BLaER1 treated with 17β-estradiol and CSF1 and Interleukin-3, amounts not matched to agents 10 nM and 100 nM (cell line): ENCODE results near the gene KHDC4.

Experiments used
- H3K27ac ChIP-seq, 11 experiments: shearing (Covaris generic); formaldehyde crosslinking; 2 replicates each; pipeline ENCODE4 v1.8.1; 2022
- H3K27me3 ChIP-seq, 11 experiments: shearing (Covaris generic); formaldehyde crosslinking; 2 replicates each; pipeline ENCODE4 v1.8.1; 2022
- H3K36me3 ChIP-seq, 11 experiments: shearing (Covaris generic); formaldehyde crosslinking; 2 replicates each; pipeline ENCODE4 v1.8.1; 2022
- H3K4me1 ChIP-seq, 10 experiments: shearing (Covaris generic); formaldehyde crosslinking; 2 replicates each; pipeline ENCODE4 v1.8.1; 2022
- H3K4me2 ChIP-seq, 11 experiments: shearing (Covaris generic); formaldehyde crosslinking; 2 replicates each; pipeline ENCODE4 v1.8.1; 2022
- H3K4me3 ChIP-seq, 10 experiments: shearing (Covaris generic); formaldehyde crosslinking; 2 replicates each; pipeline ENCODE4 v1.8.1; 2022
- H3K9ac ChIP-seq, 11 experiments: shearing (Covaris generic); formaldehyde crosslinking; 2 replicates each; pipeline ENCODE4 v1.8.1; 2022
- H3K9me3 ChIP-seq, 11 experiments: shearing (Covaris generic); formaldehyde crosslinking; replicated peaks in 1 of 11; 2 replicates each; pipeline ENCODE4 v1.8.1; 2022
- H4K20me1 ChIP-seq, 11 experiments: shearing (Covaris generic); formaldehyde crosslinking; 2 replicates each; pipeline ENCODE4 v1.8.1; 2022
- Cebpa-rat ChIP-seq, 11 experiments: shearing (Covaris generic); IDR thresholded peaks; 2 replicates each; pipeline ENCODE4 v1.8.1; 2022

KHDC4 gene

GRCh38 chr1:155978325-155978972 is 44.2 kb upstream of the KHDC4 start, which contains the start of gene ARHGEF2:
Gene ARHGEF2 (minus strand): TSS chr1:155978547. CDS start chr1:155978427, 120 bp downstream.
- Histone ChIP-seq H3K4me2 (peak within 1 kb of the TSS; percentile 96 to 100 (median 100)), H3K9ac (peak within 1 kb of the TSS; percentile 95 to 100 (median 98)), H3K27me3 (no peaks in the 10 kb centered on the region), H4K20me1 (peaks cover 33 to 44% (median 40%) of the 10 kb centered on the region in 11 experiments), H3K36me3 (peaks cover 7 to 20% (median 12%) of the 10 kb centered on the region in 11 experiments; a peak in 17 of 22 replicates), H3K4me1 (peaks cover 63 to 74% (median 71%) of the 10 kb centered on the region in 10 experiments), H3K9me3 (no peaks in the 10 kb centered on the region), H3K4me3 (peak within 1 kb of the TSS; percentile 88 to 96 (median 94)), H3K27ac (peak within 1 kb of the TSS; percentile 93 to 100 (median 98))
- TF ChIP-seq Cebpa-rat (IDR thresholded peaks at IDR 0.05), result no peak

- peaks cover 10 to 26% (median 18%) of the 10 kb centered on the region in 11 experiments; a peak in 20 of 22 replicates for H3K36me3 ChIP-seq
- peak overlapping the region; percentile 88 to 96 (median 94) for H3K4me3 ChIP-seq
- H3K4me2 ChIP-seq, result peak overlapping the region; percentile 94 to 100 (median 100)
- peak overlapping the region; percentile 93 to 100 (median 98) for H3K27ac ChIP-seq
- peaks cover 39 to 51% (median 47%) of the 10 kb centered on the region in 11 experiments for H4K20me1 ChIP-seq
- TF ChIP-seq Cebpa-rat (IDR thresholded peaks at IDR 0.05), result no peak
- peak overlapping the region; percentile 95 to 100 (median 98) for H3K9ac ChIP-seq
- H3K27me3 ChIP-seq, result no peaks in the 10 kb centered on the region
- H3K9me3 ChIP-seq, result no peaks in the 10 kb centered on the region
- H3K4me1 ChIP-seq, result peaks cover 63 to 74% (median 71%) of the 10 kb centered on the region in 10 experiments
These were observed 43.6 kb upstream of the KHDC4 start for GRCh38 chr1:155977690-155978324.

DNA sequence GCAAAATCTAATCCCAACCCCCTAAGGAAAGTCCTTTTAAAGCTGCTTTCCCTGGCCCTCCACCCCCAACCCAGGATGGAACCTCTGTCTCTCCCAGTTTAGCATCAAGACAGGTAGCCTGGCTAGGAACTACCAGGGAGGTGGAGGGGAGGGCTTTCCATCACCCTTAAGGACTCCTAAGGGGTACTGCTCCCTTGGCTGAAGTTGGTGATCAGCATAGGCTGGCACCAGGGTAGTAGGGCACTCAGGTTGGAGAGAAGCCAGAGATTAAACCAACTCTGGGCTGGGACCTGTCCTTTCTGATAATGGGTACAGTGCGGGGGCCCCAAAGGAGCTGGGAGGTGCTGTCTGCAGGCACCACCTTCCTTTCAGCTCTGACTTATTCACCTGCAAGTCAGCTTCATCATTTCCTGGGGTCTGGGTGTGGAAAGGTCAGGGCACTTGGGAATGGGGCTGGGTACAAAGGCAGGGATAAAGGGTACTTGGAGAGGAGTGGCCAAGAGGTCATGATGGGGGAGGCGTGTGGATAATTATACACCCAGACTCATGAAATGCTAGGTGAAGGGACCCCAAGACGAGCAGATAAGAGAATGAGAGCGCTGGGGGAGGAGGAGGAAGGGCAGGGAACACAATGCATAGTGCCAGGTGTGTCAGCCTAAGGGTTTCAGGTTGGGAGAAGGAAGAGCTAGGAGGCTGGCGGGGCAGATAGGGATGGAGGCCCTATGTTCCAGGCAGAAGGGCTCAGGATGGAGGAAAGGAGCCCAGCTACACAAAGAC is 42.9 kb upstream of the KHDC4 start:
- Histone ChIP-seq H3K9me3 (no peaks in the 10 kb centered on the region), H4K20me1 (peaks cover 46 to 58% (median 54%) of the 10 kb centered on the region in 11 experiments), H3K36me3 (peaks cover 15 to 33% (median 25%) of the 10 kb centered on the region in 11 experiments; a peak in 20 of 22 replicates)

DNA sequence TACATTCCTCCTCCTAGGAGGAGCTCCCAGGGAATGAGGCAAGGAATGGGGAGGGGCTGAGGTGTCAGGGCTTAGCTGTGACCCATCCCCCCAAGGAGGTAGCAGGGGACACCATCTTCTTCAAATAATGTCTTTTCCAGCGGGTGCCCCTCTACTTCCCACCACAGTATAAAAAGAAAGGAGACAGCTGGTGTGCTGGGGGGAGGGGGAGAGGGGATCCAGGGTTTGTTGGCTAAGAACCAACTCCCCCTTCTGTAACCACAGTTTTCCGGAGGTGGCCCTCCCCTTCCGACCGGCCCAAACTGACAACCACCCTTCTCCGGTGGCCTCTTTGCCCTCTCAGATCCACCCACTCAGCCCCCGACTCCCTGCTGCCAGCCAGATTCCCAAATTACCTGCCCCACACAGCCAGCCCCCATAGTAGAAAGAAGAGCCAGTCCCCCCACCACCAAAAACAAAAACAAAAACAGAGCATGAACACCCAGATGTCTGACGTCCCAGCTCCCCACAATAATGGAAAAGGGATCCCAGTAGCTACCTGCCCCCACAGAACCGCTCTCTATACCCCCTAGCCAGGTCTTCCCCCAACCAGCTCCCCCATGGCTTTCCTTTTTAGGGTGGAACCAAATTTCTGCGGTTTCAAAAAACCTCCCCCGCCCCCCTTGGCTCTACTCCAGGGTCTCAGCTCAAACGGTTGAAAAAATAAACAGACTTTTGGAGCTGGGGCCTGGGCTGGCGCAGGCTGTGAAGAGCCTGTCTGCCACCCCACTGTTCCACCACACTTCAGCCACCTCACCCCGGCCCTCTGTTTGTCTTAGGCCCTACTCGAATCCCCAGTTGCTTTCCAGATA is 42.1 kb upstream of the KHDC4 start:
- H3K9me3 ChIP-seq, result no peaks in the 10 kb centered on the region

More for the DNA sequence above, 42.9 kb upstream of the KHDC4 start:
- Histone ChIP-seq H3K4me2 (peak overlapping the region; percentile 92 to 100 (median 100)), H3K4me1 (peaks cover 63 to 74% (median 71%) of the 10 kb centered on the region in 10 experiments), H3K27ac (peak overlapping the region; percentile 93 to 100 (median 98)), H3K9ac (peak overlapping the region; percentile 95 to 100 (median 98)), H3K4me3 (peak overlapping the region; percentile 88 to 96 (median 94)), H3K27me3 (no peaks in the 10 kb centered on the region)
- TF ChIP-seq Cebpa-rat (IDR thresholded peaks at IDR 0.05), result no peak

DNA sequence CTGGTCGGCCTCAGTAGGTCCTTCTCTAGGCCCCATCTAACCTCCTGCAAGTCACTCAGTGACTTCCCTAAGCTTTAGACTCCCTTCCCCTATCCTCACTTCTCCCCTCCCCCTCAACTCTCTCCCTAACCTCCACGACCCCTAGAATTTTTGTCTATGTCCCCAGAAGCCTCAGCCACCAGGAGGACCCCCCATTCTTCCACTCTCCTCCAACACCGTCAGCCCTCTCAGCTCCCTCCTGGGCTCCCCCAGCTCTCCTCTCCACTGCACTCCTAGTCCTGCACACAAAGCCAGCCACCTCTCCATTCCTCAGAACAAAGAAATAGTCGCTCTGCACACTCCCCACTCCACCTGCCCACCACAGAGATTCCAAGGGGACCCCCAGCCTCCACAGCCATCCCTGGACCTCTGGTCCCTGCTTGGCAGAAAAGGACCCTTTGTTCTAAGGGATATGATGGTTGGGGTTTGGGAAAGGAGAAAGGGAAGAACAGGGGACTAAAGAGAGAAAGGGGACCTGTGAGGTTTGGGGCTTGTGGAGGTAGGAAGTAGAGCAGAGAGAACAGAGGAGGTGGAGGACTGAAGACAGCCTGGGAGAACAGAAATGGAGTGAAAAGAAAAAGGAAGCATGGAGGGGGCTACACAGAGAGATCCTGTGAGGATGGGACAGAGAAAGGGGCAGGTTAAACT is 41.3 kb upstream of the KHDC4 start:
- Histone ChIP-seq H3K9ac (peak overlapping the region; percentile 95 to 100 (median 98)), H3K27me3 (no peaks in the 10 kb centered on the region), H3K4me2 (peak overlapping the region; percentile 92 to 100 (median 100)), H3K9me3 (no peaks in the 10 kb centered on the region), H3K4me1 (peaks cover 63 to 74% (median 71%) of the 10 kb centered on the region in 10 experiments), H3K27ac (peak overlapping the region; percentile 93 to 100 (median 98)), H3K36me3 (peaks cover 16 to 38% (median 28%) of the 10 kb centered on the region in 11 experiments; a peak in 20 of 22 replicates), H4K20me1 (peaks cover 62 to 74% (median 68%) of the 10 kb centered on the region in 11 experiments), H3K4me3 (peak overlapping the region; percentile 88 to 96 (median 94))
- no peak for TF ChIP-seq Cebpa-rat (IDR thresholded peaks at IDR 0.05)

More for the DNA sequence above, 42.1 kb upstream of the KHDC4 start:
- peak overlapping the region; percentile 95 to 100 (median 98) for H3K9ac ChIP-seq
- peak overlapping the region; percentile 88 to 96 (median 94) for H3K4me3 ChIP-seq
- peaks cover 63 to 74% (median 71%) of the 10 kb centered on the region in 10 experiments for H3K4me1 ChIP-seq
- peaks cover 16 to 38% (median 28%) of the 10 kb centered on the region in 11 experiments; a peak in 20 of 22 replicates for H3K36me3 ChIP-seq
- H3K4me2 ChIP-seq, result peak overlapping the region; percentile 92 to 100 (median 100)
- H3K27ac ChIP-seq, result peak overlapping the region; percentile 93 to 100 (median 98)
- no peak for TF ChIP-seq Cebpa-rat (IDR thresholded peaks at IDR 0.05)
- no peaks in the 10 kb centered on the region for H3K27me3 ChIP-seq
- peaks cover 55 to 66% (median 62%) of the 10 kb centered on the region in 11 experiments for H4K20me1 ChIP-seq

GRCh38 chr1:155974208-155975115 is 40.2 kb upstream of the KHDC4 start:
- Histone ChIP-seq H3K9me3 (no peaks in the 10 kb centered on the region), H3K4me1 (peaks cover 62 to 74% (median 71%) of the 10 kb centered on the region in 10 experiments), H3K36me3 (peaks cover 23 to 47% (median 36%) of the 10 kb centered on the region in 11 experiments), H3K27ac (peak overlapping the region; percentile 93 to 100 (median 98); a peak in 20 of 22 replicates), H3K4me2 (peak overlapping the region; percentile 92 to 100 (median 100)), H3K27me3 (no peaks in the 10 kb centered on the region), H3K9ac (peak overlapping the region; percentile 95 to 100 (median 98)), H3K4me3 (peak overlapping the region; percentile 88 to 96 (median 94)), H4K20me1 (peaks cover 72 to 84% (median 77%) of the 10 kb centered on the region in 11 experiments)
- no peak for TF ChIP-seq Cebpa-rat (IDR thresholded peaks at IDR 0.05)
